Activated CD8-positive, alpha-beta memory T cell treated with anti-CD3 and anti-CD28 coated beads, Interleukin-2, amount 50 U/mL, for 24 hours (primary cell): ENCODE data around the gene RNF214.
"Not testable (repeated sequence)": the region's sequence is repeated elsewhere in the genome, so short reads cannot be mapped to it uniquely, and the experiment has no call there.

ENCODE experiments used
- DNase-seq: peaks from one replicate; pipeline ENCODE4 v3.0.0-alpha.2; 2020; ENCODE audit errors: extremely low read depth

RNF214 gene

DNA sequence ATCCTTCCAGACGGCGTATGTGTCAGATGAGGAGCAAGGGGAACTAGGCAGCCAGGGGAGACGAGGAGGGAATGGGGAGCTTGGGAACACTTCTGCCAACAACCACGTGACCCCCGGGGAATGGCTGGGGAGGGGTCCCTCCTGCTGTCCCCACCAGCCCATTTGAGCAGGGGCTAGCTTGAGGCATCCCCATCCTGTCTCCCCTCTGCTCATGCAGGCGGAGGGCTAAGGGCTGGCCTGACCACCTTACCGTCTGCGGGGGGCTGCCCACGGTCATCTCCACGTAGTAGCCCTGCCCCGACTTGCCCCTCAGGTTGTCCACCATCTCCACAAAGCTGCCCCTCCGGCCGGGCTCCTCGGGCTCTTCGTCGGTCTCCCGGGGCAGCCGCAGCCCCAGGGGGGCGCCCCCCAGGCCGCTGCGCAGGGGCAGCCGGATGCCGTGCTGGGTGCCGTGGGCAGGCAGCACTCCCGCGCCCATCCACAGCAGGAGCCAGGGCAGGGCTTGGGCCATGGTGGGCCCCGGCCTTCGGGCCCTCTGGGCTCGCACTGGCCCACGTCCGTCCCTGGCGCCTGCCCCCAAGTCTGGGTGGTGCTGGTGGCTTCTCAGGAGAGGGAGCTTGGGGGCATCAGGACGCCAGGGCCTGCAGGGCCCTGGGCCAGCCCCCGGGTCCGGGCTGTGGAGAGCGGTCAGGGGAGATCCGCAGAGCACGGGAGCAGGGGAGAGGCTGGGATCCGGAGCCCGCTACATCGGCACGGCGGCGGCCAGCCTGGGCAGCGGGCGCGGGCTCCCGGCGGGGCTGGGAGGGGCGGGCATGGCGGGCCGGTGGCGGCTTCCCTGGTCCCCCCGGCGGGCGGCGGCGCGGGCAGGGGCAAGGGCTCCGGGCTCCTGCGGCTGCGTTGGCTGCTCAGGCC is 83.1 kb downstream of the RNF214 start:
- DNase-seq, result no peak

DNA sequence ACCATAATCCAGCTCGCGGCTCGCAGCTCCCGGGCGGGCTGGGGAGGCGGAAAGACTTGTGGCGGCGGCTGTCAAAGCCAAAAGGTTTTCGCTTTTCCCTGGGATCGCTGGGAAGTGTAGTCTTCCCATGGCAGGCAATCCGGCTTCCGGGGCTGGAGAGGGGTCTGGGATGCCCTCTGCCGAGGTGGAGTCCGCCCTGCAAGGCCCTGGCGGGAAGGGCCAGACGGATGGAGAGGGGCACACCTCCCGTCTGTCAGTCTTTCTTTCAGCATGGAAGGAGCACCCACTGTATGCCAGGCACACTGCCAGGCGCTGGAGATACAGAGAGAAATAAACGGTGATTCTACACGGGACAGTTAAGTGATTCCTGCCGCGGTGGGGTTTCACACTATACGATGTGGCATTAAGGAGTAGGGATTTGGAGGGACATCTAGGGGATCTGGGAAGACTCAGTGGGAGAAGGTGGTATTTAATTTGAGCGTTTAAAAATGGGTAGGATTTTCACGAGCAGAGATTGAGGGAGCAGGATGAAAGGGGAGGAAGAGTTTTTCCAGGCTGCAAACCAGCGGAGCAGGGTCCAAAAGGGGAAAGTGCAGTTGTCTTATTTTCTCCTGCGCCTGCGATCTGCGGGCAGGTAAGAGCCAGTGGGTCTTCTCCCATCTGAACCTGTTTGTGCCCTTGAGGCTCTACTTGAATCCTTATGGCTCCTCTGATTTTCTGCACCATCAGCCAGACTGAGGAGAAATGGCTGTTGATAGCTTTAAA is 83.9 kb downstream of the RNF214 start, which contains the start of gene BACE1:
Gene BACE1 (minus strand): TSS at position 60 of the 765 bp plus-strand sequence. CDS start 461 bp downstream, outside the sequence.
- no peak for DNase-seq

- no peak for DNase-seq
These were observed 86.3 kb downstream of the RNF214 start for GRCh38 chr11:117318738-117319137.

DNA sequence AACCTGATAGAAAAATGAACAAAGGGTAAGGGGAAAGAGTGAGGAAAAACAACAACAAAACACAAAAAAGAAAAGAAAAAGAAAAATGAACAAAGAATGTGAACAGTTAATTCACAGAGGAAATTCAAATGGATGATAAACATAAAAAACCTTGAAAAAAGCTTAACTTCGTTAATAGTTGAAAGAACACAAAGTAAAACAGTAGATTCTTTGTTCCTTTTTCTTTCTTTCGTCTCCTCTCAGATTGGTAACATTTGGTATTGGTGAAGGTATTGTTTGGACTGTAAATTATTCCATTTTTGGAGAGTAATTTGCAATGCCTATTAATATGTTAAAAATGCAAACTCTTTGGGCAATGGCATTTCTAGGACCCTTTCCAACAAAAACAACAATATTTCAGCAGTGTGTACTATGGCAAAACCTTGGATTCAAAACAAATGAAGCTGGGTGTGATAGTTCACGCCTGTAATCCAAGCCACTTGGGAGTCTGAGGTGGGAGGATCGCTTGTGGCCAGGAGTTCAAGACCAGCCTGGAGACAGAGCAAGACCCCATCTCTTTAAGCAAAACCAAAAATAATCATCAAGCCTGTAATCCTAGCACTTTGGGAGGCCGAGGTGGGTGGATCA is 86.9 kb downstream of the RNF214 start:
- no peak for DNase-seq

- not testable (repeated sequence) for DNase-seq
These were observed 94.7 kb downstream of the RNF214 start for GRCh38 chr11:117327255-117327566.

DNA sequence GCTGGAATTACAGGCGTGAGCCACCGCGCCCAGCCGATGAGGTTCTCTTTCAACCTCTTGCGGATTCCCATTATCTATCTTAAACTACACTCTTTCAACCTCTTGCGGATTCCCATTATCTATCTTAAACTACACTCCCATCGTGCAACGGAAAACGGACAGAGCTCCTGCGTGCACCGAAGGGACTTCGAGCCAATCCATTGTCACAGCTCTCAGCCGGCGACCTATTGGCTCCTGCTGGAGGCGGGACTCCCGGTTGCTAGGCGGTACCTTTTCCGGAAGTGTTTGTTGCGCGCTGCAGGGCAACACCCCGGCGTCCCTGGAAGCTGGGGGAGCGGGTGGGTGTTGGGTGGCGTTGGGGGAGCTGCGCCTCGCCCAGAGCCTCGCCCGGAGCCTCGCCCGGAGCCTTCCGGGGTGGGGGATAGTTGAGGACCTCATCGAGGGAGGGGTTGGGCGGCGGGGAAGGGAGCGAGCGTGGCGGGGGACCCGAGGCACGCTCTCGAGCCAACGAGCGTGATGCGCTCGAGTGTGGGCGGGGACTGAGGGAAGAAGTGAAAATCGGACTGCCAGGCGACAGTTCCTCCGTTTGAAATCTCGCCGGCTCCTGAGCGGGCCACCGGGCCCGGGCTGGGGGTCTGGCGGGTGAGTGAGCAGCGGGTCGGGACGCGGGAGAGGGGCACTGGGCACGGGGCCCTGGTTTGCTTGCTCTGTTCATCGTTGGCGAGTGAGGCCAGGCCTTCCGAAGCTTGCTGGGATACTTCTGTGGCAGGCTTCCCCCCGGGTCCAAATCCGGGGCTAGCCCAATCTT is 95.3 kb downstream of the RNF214 start, which contains the start of gene CEP164:
Gene CEP164 (plus strand): TSS at position 288 of the 808 bp plus-strand sequence. CDS start 10,733 bp downstream, outside the sequence.
- peak; percentile 87 for DNase-seq

DNA sequence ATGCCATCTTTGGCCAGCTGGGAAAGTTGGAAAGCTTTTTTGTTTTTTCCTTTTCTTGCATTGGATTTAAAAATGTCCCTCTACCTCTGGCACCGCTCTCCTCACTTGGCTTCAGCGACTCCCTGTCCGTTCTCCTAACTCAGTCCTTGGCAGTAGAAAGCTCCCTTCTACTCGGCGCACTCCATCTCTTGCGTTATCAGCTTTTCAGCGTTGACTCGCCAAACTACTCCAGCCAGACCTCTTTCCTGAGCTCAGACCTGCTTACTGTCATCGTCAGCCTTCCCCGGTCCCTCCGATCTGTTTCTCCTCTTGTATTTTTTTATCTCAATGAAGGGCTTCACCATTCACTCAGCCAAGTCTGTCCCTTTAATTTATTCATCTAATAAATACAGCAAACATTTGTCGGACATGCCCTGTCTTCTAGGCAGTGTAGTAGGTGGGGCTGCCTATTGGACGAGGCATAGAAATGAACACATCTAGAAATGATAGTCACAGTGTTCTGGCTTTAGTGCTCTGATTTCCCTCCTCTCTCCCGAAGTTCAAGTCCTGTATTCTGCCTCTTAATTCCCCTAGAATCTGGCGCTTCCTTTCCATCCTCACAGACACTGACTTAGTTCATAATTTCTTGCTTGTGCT is 96.0 kb downstream of the RNF214 start:
- DNase-seq, result no peak

GRCh38 chr11:117332843-117333242 is 100.4 kb downstream of the RNF214 start:
- DNase-seq, result no peak

DNA sequence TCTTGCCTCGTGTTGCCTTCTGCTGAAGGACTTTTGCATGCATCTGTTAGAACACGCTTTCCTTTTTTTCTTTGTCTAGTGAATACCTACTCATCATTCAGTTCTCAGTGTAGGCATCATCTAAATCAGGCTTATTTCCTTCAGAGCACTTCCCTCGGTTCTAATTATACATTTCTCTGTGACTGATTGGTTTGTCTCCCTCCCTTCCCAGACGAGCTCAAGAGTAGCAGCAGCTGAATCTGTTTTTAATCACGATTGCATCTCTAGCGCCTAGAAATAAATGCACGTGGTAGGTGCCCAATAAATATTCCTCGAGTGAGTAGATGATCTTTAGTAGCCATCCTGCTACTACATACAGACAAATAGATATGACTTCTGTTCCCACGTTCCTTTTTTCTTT is 101.4 kb downstream of the RNF214 start:
- DNase-seq, result no peak

GRCh38 chr11:117334896-117335295 is 102.4 kb downstream of the RNF214 start:
- DNase-seq, result no peak

GRCh38 chr11:117335399-117335798 is 102.9 kb downstream of the RNF214 start:
- no peak for DNase-seq
